D721Med (cell line): Measurements from ENCODE around the gene CNGA2.

Experiments used
- DNase-seq: peaks from one replicate; pipeline ENCODE4 v3.0.0; 2011; ENCODE audit warnings: low spot score; ENCODE audit not compliant: insufficient read length
- FAIRE-seq: peaks from 2 replicates; lab custom pipeline; 2011; peaks lifted over from hg19 to GRCh38; lab: Jason Lieb, UNC
- CTCF ChIP-seq: IDR thresholded peaks from 2 replicates; pipeline ENCODE4 v1.5.1; 2012; ENCODE audit warnings: mild to moderate bottlenecking, control low read depth; ENCODE audit not compliant: insufficient read depth; ENCODE audit errors: missing control alignments

The CNGA2 gene

GRCh38 chrX:151776181-151776731, 41.7 kb downstream of the CNGA2 start:
- no peak for FAIRE-seq
- no peak for DNase-seq
- no peak for TF ChIP-seq CTCF

- no peak for TF ChIP-seq CTCF
- DNase-seq: no peak
- FAIRE-seq: no peak
These were observed 42.4 kb downstream of the CNGA2 start for GRCh38 chrX:151776936-151777335.

DNA sequence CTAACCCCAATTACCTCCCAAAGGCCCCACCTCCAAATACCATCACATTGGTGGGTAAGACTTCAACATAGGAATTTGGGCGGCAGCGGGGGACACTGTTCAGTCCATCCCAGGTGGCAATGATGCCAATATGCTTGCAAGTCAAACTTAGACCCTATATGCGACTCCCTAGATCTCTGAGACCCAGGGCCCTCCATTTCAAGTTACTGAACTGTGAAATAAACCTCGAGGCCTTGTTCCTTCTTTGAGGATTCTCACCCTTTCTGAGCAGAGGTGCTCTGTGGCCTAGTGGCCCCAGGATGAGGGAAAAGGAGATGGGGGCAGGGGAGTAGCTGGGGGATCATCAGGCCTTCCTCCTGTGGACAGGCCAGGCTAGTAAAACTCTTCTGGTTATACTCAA, 44.7 kb downstream of the CNGA2 start:
- DNase-seq: no peak
- FAIRE-seq: no peak
- TF ChIP-seq CTCF: no peak

DNA sequence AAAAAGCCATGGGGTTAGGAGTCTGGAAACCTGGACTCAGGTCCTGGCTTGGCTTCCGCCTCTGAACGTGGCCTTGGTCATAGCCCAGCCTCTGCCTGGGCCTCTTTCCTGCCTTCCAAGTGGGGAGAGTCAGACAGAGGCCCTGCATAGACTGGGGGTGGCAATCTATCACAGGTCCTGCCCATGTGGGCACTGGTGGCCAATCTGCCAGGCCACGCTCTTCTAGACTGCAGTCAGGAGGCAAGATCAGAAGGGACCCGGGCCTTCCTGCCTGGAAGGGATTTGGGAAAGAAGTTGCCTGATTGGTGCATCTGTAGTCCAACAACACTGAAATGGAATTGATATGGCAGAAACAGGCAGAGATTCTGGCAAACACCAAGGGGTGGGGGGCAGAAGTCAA, 46.1 kb downstream of the CNGA2 start:
- DNase-seq: no peak
- no peak for TF ChIP-seq CTCF
- FAIRE-seq: no peak

DNA sequence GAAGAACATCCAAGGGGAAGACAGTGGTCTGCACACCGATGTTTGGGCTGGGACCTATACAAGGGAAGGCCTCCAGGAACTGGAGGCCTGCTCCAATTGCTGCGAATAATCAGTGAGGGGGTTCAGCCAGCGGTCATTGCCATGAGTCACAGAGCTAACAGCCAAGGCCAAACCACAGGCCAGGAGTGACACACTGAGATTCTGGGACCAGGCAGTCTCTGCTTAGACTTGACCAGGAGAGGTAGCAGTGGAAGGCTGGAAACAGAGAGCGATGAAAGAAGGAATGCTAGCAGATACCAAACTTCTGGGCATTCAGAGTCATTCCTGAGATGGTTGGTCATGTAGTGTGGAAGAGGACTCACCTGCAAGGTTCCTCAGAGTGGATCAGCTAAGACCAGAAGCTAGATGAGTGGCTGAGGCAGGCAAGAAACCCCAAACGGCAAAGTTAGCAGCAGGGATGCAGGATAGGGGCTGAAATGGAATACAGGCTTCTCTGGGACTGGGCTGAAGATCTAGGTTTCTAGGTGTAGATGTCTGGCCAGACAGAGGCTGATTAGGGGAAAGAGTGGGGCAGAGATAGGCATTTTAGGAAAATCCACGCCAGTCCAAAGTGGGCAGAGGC, 54.7 kb downstream of the CNGA2 start:
- FAIRE-seq: no peak
- TF ChIP-seq CTCF: no peak
- no peak for DNase-seq

DNA sequence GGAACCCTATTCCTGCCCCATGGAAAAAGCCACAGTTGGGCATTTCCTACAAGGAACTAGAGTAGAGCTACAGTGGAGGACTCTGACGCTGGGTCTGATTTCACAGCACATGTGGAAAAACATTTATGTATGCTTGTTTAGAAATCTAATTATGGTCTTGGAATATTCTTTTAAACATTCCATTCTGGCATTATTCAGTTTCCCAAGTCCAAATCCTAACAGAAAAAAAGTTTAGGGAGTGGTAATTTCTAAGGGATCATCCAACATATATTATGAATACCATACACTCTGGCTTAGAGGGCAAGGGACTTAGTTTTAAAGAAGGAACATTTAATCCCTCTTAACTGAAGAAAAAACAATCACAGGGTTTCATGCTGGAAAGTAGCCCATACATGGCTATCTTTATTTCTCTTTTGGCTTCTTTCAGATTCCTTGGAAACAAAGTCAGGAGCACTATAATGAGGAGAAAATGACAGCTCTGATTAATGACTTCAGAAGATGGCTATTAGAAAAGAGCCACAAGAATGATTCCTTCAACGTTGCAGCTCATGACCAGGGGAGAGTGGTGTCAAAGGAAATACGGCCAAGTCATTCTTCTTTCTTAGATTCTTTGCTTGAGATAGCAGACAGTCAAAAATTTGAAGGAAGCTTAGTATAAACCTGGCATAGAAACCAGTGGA, 56.1 kb downstream of the CNGA2 start:
- FAIRE-seq (no peak), DNase-seq (no peak)
- no peak for TF ChIP-seq CTCF

DNA sequence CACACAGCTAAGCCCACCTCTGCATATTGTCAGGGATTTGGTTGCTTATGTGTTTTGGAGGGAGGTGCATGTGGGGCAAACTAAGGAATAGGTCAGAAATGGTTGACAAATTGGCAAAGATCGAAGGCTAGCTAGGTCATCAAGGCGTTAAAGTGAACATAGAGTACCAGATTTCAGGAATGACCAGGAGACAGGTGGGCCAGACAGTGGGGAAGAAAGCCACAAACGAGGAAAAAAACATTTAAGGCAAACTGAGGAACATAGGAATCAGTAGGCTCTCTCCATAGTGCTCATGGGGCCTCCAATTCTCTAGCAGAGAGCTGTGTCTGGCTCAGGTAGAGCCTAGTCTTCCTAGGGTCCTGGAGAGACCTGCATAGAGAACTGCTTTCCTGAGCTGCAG, 57.4 kb downstream of the CNGA2 start:
- DNase-seq (no peak), FAIRE-seq (no peak)
- TF ChIP-seq CTCF: no peak
